ENCODE data around the gene YEATS2.
"Not testable (repeated sequence)": the region's sequence is repeated elsewhere in the genome, so short reads cannot be mapped to it uniquely, and the experiment has no call there.

YEATS2 gene

DNA sequence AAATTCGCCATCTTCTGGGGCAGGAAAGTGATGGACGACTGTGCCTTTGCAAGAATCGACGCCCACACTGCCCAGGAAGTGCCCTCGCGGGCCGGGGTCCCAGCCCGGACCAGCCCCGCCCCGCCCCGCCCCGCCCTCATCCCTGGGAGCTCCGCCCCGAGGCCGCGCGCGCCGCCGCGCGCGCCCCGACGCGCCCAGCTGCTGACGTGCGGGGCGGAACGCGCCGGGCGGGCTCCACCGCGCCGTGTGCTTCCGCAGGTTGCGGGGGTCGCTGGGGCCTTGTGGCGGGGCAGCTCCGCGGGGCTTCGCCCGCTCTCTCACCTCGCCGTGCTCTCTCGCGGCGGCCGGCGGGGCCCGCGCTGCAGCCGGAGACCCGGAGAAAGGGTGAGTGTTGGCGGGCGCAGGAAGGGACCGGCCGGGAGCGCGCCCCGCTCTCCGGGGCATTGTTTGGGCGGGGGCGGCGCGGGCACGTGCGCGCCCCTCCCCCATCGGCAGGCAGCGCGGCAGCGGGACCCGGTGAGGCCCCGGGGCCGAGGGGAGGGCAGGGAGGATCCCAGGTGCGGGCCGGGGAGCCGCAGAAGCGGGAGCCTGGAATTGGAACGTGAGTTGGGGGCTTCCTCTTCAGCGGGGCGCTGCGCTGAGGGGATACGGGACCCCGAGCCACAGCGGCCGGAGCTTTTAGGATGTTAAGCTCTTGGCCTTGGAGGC is at the start of gene YEATS2:
Gene YEATS2, plus strand, starts transcription at position 188 of the 708 bp plus-strand sequence. CDS start 17,366 bp downstream, outside the sequence.
- DNase-seq: peak; percentile 54

GRCh38 chr3:183650554-183650953 is 47.0 kb upstream of the YEATS2 start:
- no peak for DNase-seq

DNA sequence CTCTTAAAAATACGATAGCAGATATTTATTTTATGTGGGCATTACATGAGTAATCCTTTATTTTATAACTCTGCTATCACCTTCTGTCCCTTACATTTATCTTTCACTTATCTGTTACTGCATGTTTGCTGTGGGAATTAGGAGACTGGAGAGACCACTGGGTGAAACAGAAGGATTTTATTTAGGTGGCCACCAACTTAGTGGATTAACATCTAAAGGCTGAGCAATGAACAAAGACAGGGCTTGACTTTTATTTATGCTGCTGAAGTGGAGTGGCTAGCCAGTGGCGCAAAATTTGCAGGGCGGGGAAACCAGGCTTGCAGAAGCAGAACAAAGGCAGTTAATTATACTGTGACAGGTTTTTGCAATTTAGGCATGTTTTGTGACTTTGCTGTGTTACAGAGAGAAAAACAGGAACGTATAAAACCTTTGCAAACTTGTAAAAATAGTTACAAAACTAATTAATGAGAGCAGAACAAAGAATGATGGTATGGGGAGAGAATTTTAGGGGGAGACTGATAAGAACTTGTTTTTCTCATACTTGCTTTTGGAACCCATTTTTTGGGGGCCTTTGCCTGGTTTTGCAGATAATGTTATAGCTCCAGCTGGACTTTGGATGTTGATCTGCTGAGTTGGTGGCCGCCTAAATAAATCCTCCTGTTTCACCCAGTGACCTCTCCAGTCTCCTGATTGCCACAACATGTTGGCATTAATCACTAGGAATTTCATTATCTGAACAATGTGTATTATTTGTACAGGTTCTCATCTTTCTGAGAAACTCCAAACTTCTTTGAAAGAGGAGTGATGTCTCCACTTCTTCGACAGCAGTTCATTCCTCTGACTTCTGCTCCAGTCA is 44.2 kb upstream of the YEATS2 start:
- no peak for DNase-seq

GRCh38 chr3:183654727-183655126 is 42.9 kb upstream of the YEATS2 start:
- DNase-seq: no peak

GRCh38 chr3:183662099-183662498 is 35.5 kb upstream of the YEATS2 start:
- DNase-seq: no peak

DNA sequence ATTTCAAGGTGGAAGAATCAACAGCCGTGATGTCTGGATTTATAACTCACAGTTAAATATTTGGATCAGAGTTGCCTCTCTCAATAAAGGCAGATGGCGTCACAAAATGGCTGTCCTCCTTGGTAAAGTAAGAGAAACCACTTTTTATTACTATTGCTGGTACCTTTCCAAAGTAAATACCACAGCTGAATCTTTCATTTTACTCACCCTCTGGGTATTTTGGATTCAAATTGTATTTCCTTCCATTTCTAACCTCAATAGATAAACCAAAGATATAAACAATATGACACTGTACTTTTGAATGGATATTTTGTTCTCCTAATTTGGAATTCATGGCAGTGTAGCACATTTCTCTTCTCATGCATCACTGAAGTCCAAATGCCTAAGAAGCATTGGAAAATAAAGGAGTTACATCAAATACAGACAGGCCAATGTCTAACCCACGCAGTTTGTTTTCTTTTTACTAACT is 32.6 kb upstream of the YEATS2 start:
- DNase-seq: no peak

DNA sequence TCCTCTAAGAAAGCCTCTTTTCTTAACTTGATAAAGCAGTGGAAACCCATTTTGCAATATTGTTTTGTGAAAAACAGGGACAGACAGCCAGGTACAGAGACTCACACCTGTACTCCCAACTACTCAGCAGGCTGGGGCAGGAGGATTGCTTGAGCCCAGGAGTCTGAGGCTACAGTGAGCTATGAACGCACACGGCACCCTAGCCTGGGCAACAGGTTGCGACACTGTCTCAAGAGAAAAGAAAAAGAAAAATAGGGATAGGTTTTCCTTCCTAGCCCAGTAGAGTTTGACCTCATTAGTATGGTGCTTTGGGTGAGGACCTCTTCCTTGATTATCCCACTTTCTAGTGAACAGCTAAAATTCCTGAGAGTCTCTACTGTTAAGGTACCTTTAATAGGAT is 17.5 kb upstream of the YEATS2 start:
- DNase-seq: no peak

DNA sequence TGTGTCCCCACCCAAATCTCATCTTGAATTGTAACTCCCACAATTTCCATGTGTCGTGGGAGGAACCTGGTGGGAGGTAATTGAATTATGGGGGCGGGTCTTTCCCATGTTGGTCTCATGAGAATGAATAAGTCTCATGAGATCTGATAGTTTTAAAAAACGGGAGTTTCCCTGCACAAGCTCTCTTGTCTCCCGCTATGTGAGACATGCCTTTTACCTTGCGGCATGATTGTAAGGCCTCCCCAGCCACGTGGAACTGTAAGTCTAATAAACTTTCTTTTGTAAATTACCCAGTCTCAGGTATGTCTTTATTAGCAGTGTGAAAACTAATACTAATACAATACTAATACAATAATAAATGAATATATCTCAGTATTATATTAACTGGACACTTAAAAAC is 9.9 kb upstream of the YEATS2 start:
- no peak for DNase-seq

DNA sequence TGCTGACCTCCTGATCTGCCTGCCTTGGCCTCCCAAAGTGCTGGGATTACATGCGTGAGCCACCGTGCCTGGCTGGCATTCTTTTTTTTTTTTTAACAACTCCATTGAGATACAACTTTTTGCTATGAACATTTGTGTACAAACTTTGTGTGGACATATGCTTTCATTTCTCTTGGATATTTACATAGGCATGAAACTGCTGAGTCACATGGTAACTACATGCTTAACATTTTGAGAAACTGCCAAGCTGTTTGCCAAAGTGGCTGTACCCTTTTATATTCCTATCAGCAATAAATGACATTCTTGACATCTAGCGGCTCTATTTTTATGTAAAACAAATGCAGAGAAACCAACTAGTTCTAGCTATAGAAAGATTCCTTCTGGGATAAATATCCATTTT is 8.7 kb upstream of the YEATS2 start:
- DNase-seq: no peak

GRCh38 chr3:183689621-183690020 is 8.0 kb upstream of the YEATS2 start:
- not testable (repeated sequence) for DNase-seq

DNA sequence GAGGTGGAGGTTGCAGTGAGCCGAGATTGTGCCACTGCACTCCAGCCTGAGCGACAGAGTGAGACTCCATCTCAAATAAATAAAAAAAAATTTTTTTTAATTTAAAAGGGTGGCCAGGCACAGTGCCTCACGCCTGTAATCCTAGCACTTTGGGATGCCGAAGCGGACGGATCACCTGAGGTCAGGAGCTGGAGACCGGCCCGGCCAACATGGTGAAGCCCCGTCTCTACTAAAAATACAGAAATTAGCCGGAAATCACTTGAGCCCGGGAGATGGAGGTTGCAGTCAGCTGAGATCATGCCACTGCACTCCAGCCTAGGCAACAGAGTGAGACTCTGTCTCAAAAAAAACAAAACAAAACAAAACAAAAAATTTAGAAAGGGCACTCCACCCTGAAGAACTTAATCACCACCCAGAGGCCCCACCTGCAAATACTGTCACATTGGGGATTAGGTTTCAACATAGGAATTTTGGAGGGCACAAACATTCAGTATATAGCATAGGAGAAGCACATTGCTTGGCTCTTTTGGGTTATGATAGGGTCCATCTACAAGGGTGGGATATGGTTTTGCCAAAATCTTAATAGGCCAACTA is 7.1 kb upstream of the YEATS2 start:
- no peak for DNase-seq

DNA sequence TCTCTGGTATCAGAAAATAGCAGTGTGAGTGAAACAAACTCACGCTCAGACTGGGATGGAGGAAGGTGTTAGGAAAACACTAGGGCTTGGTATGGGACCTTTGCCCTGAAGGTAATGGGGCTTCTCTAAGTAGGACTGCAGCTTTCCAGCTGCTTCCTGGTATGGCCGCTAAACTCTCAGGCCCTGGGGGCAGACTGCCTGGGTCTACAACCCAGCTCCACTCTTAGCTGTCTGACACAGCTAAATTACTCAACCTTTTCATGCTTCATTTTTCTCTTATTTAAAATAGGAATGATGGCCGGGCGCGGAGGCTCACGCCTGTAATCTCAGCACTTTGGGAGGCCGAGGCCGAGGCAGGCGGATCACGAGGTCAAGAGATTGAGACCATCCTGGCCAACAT is 5.2 kb upstream of the YEATS2 start:
- no peak for DNase-seq

DNA sequence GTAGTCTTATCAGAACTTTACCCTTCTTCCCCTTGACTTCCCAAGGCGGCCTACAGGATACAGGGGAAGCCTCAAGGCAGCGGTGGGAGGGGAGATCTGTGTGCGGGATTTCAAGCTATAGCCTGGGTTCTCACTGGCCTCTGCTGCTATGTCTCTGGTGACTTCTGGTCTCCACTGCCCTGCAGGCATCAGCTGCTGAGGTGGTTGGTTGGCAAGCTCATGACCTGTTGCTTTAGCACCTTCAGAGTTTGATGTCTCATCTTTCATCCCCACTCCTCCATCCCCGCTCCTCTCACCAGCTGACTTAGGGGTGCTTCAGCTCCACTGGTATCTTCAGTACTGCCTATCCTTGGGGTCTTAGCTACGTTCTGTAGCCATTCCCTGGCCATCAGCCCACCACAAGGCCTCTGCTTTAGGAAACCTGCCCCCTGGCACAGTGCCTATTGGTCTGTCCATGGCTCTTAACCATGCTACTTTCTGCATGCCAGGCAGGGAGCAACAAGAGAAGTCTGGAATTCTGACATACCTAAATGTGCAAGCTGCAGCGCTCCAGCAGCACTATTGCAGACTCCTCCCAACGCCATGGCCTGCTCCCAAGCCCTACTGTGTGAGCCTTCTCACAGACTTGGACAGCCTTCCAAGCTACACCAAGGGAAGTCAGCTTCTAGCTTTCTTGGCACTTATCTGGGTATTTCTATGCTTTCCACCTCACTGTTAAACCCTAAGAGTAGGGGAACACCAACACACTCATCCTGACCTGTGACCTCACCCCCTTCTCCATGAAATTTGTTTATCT is 1.8 kb upstream of the YEATS2 start:
- no peak for DNase-seq

- DNase-seq: no peak
Observed at GRCh38 chr3:183697123-183697609, 431 bp upstream of the YEATS2 start.

DNA sequence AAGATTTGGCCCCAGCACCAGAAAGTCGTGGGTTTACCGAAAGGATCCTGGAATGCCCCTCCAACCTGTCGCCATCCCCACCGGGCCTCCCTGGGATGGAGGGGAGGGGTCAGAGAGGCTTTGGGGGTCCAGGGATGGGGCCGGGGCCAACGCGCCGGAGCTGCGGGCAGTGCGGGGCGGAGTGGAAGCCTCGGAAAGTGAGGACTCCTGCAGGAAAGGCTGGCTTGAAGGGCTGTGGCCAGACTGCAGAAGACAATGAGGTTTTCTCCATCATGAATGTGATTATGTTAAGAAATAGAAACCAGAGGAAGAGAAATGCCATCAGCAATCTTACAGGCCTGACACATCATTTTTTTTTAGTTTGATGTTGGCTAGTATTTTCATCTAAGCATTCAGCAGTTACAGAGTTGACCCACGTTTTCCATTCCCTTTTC is 738 bp downstream of the YEATS2 start:
- peak; percentile 11 for DNase-seq

DNA sequence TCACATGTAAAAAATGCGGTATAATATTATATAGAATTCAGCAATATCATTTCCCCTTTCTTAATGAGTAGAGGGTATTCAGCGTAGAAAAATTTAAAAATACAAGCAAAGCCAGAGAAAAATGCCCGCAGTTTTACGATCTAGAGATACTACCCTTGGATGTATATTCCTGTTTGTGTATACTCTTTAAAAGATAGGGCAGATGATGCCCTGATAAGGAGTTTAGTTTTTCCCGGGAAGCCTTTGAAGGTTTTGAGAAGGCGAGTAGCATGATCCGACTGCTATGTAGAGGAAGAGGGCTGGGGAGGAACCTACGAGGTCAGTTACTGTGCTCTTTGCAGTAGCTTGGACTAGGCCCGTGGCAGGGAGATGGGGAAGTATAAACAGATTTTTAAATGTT is 1.2 kb downstream of the YEATS2 start:
- no peak for DNase-seq

DNA sequence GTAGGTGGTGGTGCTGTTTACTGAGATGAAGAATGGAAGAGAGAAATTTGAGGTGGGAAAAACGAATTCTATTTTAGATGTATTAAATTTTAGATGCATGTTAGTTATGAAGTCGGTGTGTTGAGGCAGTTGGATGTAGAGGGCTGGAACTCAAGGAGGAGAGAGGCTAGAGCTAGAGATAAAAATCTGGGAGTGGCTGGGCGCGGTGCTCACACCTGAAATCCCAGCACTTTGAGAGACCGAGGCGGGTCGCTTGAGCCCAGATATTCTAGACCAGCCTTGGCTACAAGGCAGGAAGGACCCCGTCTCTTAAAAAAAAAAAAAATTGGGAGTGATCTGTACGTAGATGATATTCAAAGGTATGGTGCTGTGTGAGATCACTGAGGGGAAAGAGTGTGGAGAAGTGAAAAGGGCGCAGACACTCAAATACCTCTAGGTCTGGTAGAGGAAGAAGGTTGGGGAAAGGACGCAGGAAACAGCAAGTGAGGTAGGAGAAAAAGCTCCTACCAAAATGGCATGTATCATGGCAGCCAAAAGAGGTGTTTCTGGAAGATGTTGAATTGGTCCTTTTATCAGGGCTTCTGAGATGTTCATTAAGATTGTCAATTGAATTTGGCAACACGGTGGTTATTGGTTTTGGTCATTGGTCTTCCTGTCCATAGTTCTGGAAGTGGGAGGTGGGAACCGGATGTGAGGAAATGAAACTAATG is 1.8 kb downstream of the YEATS2 start:
- no peak for DNase-seq

- no peak for DNase-seq
Observed at GRCh38 chr3:183701744-183702143, 4.1 kb downstream of the YEATS2 start.

GRCh38 chr3:183703892-183704291 is 6.3 kb downstream of the YEATS2 start:
- not testable (repeated sequence) for DNase-seq

DNA sequence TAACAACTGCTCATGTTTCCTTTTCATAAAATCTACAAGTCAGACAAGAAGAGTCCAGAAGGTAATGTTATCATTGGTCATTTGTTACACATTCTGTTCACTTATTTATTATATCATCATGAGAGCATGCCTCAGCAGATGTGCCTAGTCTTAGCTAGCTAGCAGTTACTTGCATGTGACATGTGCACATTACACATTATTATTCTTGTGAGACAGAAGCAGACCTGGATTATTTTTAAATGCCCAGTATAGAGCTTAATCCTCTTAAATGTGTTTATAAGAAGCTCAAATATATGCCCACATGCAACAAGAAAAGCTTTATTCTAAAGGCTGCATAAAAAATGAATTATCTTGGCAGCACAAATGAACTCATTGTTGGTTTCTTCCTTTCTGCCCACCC is 12.6 kb downstream of the YEATS2 start:
- no peak for DNase-seq

DNA sequence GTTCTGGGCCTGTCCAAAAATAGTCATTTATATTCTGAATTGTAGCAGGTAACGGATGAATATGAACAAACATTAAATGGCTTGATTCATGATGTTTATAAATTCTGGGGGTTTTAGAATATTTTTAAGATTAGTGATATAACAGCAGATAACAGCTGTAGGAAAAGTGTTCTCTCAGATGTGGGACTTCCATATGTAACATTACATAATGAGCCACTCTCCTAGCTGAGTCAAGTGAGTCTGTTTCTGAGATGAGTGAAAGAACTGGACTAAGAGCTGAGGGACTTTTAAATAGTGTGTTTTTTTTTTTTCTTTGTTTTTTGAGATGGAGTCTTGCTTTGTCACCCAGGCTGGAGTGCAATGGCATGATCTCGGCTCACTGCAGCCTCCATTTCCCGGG is 13.9 kb downstream of the YEATS2 start:
- no peak for DNase-seq

DNA sequence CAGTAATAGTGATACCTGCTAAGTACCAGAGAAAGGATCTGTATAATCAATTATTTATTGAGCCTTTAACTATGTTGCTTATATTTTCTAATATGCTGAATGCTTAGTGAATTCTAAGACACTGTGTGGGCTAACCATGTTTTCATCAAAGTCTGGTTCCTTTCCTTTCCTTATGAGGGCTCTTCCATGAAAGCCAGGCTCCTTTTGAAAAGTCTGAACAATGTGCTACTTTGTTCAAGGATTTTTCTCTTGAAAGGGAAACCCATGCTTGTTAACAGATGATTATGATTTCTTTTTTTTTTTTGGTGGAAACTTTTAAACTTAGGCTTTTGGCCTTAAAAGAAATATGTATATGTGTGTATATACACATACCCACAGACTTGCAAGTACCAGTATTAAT is 17.0 kb downstream of the YEATS2 start:
- DNase-seq: no peak

Data from activated gamma-delta T cell treated with Interleukin-2 at 50 U/mL for 16 hours (primary cell).